Measurements from ENCODE around the gene MALRD1.

The MALRD1 gene

DNA sequence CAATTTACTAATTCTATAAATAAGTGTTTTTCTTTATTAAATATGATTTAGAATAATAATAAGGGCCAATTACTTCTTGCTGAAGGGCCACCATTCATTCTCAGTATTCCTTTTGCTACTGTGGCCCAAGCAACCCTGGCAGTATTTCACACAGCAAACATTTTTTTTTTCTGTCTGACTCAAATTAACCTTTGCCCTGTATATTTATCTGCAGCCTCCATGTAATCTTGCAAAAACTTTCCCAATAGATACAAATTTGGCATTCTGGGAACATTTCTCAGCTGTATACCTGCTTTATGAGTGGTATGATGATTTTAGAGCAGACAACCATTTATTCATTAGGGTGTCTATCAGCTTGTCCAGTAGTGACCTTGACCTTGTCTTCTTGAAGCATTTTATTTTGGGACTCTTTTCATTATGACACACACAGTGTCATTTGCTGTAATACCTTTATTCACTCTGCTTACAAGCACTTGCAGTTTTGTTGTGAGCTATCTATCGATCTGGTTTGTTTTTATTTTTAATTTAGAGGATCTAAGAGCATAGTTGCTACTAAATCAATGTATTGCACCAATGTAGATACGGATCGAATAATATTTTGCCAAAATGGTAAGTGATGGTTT is 607.9 kb downstream of the MALRD1 start:
- DNase-seq, result no peak

GRCh38 chr10:19658131-19658530 is 609.5 kb downstream of the MALRD1 start:
- no peak for DNase-seq

DNA sequence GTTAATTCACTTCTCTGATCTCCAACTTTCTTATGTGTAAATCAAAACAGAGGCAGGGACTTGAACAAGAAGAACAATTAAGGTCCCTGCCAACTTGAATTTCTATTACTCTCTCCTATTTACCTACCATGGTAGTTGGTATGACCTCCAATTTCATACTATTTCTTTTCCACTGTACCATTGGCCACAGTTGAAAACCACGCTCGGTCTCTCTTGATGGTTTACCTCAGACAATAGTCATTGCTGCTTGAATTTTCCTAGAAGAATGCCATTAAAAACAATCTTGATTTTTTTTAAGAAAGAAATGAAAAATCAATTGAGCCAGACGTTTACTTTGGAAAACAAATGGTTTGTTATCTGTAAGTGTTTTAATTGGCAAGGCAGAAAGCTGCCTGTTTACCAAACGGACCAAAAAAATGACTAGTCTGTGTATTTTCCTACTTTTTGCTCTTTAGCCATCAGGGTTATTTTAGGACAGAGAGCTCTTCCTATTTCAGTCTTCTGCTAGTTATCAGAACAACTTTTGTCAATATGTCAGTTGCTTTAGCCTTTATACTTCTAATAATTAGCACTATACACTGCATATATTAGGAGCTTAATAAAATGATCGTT is 610.1 kb downstream of the MALRD1 start:
- no peak for DNase-seq

DNA sequence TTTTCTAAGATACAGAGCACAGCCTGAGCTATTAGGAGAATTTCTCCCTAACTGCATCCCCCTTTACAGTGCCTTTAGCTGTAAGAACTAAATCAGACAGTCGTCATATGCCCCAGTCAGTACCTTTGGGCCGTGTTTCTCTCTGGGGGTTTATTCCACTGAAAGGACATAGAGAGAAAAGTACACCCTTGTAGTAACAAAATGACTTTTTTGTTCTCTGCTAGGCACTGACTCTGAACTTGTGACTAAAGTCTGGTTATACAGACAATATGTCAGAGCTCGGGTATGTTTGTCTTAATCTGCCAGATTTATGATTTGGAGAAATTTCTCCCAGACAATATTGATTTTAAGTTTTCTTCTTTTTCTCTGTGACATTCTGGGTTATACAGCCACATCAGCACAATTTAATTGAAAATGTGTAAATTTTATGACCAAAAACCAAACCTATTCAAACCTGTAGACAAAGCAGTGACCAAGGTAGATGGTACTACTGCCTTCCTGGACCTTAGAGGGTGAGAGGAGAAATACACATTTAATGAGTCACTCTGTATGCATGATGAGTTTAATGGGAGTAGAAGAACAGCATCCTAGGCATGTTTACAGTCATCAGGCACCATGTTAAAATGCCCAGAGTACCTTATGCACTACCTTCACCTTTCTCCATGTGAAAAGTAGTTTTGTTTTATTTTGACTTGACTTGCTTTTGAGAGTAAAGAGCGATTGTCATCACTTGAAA is 611.5 kb downstream of the MALRD1 start:
- no peak for DNase-seq

DNA sequence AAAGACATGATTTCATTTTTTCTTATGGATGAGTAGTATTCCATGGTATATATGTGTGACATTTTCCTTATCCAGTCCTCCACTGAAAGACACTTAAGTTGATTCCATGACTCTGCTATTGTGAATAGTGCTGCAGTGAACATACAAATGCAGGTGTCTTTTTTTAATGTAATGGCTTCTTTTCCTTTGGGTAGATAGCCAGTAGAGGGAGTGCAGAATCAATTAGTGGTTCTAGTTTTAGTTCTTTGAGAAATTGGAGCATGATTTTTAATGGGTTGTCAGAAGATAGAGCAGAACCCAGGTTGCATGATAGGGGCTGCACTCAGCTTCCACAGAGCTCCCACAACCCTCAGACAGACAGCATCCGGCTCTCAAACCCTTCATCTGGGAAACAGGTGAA is 614.7 kb downstream of the MALRD1 start:
- DNase-seq, result no peak

- DNase-seq, result no peak
These were observed 619.5 kb downstream of the MALRD1 start for GRCh38 chr10:19668116-19668515.

- DNase-seq, result no peak
These were observed 627.5 kb downstream of the MALRD1 start for GRCh38 chr10:19676063-19676462.

- peak; percentile 53 for DNase-seq
These were observed 634.8 kb downstream of the MALRD1 start for GRCh38 chr10:19683356-19683755.

GRCh38 chr10:19683960-19684359 is 635.4 kb downstream of the MALRD1 start:
- no peak for DNase-seq

GRCh38 chr10:19688344-19688743 is 639.7 kb downstream of the MALRD1 start:
- DNase-seq, result no peak

GRCh38 chr10:19689231-19689630 is 640.6 kb downstream of the MALRD1 start:
- no peak for DNase-seq

DNA sequence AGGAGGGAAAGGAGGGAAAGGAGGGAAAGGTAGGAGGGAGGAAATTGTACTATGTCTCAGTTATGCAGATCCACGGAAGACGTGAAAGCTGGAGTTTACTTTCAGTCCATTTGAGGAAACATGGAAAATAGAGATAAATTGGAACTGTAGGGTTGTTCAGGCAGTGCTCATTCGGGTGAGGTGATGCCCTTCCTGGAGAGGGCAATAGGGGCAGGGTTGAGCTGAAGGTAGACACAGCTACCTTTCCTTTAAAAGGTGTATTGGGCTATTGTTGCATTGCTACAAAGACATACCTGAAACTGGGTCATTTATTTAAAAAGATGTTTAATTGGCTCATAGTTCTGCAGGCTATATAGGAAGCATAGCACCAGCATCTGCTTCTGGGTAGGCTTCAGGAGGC is 650.7 kb downstream of the MALRD1 start:
- DNase-seq, result no peak

DNA sequence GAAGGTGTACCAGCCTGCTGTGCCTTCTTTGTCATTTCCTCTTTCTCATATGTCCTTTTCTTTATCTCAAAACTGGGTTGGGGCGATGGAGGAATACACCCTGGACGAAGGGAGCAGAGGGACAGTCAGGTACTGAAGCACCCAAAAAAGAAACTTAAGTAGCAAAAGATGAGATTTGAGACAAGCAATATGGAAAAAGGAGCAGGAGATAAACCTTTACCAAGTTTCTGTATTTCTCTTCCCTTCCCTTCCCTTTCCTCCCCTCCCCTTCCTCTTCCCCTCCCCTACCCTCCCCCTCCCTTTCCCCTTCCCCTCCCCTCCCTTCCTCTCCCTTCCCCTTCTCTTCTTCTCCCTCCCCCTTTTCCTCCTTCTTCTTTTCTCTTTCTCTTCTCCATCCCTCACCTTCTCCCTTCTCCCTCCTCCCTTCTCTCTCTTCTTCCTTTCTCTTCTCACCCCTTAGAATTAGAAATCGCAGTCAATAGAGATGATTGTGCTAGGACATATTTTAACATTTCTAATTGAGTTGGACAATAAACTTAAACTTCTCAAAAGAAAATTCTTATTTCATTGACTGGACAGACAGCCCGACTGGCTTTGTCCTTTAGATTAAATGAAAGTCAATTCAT is 652.9 kb downstream of the MALRD1 start:
- DNase-seq, result no peak

- DNase-seq, result no peak
These were observed 653.6 kb downstream of the MALRD1 start for GRCh38 chr10:19702215-19702614.

DNA sequence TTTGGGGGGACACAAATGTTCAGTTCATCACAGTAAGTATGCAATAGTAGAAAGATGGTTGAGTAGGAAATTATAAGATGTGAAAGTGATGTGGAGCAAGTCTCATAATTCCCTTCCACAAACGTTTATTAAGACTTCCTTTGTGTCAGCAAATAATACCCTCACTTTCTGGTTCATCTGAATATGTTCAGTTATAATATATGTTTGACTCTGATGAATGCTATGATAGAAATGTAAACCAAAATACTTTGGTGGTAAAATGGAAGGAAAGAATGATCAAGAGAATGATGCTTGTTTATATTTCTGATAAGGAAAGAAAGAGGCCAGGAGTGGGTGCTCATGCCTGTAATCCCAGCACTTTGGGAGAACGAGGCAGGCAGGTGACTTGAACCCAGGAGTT is 655.9 kb downstream of the MALRD1 start:
- no peak for DNase-seq

DNA sequence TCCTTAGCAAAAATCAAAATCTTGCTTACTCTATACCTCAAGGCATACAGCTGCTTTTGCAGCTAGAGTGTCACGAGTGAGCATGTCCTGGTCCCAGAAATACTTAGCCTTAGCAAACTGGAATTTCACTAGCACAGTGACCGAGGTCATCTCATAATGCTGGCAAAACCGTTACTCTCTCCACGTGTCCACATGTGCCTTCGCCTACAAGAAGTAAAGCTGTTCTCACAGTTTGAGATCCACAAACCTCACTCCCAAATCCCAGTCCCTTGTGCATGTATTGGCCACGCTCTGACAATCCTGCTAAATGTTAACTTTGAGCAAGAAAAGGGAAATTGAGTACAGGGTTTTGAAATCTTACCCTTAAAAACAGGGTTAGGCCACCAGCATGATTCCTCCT is 656.6 kb downstream of the MALRD1 start:
- DNase-seq, result no peak

GRCh38 chr10:19706904-19707303 is 658.3 kb downstream of the MALRD1 start:
- no peak for DNase-seq

GRCh38 chr10:19707376-19707775 is 658.8 kb downstream of the MALRD1 start:
- DNase-seq, result no peak

DNA sequence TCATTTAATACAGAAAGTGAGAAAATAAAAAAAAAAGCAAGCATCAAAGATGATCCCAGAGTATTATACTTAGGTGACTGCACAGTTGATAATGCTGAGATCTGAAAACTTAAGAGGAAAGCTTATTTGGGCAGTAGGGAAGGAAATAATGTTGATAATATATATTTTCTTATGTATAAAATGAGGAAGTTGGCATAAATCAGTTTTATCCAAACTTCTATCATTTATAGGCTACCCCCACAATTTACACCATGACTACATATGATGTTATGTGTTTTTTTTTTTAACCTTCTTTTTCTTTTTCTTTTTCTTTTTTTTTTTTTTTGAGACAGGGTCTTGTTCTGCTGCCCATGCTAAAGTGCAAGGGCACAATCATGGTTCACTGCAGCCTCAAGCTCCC is 659.4 kb downstream of the MALRD1 start:
- no peak for DNase-seq

- DNase-seq, result no peak
These were observed 662.0 kb downstream of the MALRD1 start for GRCh38 chr10:19710600-19710999.

- DNase-seq, result no peak
These were observed 664.6 kb downstream of the MALRD1 start for GRCh38 chr10:19713159-19713558.

GRCh38 chr10:19713800-19714525 is 665.4 kb downstream of the MALRD1 start:
- DNase-seq, result no peak

GRCh38 chr10:19719284-19719683 is 670.7 kb downstream of the MALRD1 start:
- DNase-seq, result peak; percentile 63
